SH-SY5Y (cell line): ENCODE measurements around the gene SFT2D1.

Experiments used
- GATA2 ChIP-seq: IDR thresholded peaks from 2 replicates; pipeline ENCODE4 v1.6.1; 2011; ENCODE audit warnings: mild to moderate bottlenecking, low read depth, low read length
- GATA3 ChIP-seq: IDR thresholded peaks from 2 replicates; pipeline ENCODE4 v1.6.1; 2011; ENCODE audit warnings: low read depth, mild to moderate bottlenecking, low read length, moderate library complexity

- no peak for TF ChIP-seq GATA3
- no peak for TF ChIP-seq GATA2
Measured at GRCh38 chr6:166369782-166370181, 27.4 kb upstream of the SFT2D1 start.
